GM21825 (cell line): ENCODE measurements around the gene PRKCH.

Experiments used
- ATAC-seq: cut with Tn5 transposase; IDR thresholded peaks from one replicate; pipeline ENCODE4 v1.9.1; 2021; ENCODE audit warnings: mild to moderate bottlenecking, moderate library complexity; ENCODE audit not compliant: unreplicated experiment

The PRKCH gene

GRCh38 chr14:61470261-61470960, 149.0 kb downstream of the PRKCH start:
- ATAC-seq, result no peak

GRCh38 chr14:61470961-61471293, 149.5 kb downstream of the PRKCH start:
- no peak for ATAC-seq

- ATAC-seq, result no peak
Measured at GRCh38 chr14:61471297-61472005, 150.1 kb downstream of the PRKCH start.

DNA sequence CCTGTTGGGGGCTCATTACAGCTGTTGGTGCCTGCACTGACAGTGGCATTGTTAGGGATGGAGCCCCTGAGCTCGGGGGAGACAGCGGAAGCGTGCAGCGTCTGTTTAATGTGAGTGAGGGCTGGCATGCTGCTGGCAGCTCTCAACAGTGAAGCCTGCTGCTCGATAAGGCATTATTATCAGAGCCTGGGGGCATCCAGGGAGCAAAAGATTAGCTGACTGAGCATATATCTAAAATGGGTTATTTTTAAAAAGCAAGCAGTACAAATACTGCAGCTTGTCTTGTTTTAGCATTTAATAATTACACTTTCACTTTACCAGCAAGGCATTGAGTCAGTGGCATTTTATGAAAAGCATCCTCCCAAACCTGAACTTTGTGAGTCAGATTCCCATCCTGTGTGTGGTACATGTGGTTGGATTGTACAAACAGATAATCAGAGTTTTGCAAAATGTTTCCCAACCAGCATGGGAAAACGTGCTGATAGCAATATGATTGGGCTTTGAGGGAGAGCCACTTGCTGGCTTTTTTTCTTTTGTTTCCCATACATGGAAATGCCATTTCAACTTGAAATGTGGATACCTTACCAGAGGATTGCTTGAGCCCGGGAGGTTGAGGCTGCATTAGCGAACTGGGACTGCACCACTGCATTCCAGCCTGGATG, 150.8 kb downstream of the PRKCH start:
- ATAC-seq, result no peak

DNA sequence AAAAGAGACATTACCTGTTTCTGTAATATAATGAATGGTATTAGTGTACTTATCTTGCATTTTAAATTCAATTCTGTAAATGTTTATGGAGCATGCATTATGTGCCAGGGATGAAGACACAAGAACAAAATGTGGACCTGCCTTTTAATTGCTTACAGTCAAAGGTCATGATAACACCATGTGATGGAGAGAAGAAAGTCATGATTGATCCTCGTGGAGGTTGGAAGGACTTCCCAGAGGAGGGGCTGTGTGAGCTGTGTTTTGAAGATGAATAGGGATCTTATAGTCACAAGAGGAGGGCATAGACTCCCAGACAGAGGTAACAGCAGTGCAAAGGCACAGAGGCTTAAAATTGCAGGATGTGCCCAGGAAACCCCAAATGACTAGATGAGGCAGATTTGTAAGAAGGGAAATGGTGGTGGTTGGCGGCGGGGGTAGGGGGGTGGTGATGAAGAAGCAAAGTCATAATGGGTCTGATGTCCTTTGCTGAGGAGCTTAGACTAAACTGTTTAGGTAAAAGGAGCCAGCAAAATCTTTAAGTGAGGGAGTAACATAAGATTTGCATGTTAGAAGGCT, 151.5 kb downstream of the PRKCH start:
- ATAC-seq, result no peak

DNA sequence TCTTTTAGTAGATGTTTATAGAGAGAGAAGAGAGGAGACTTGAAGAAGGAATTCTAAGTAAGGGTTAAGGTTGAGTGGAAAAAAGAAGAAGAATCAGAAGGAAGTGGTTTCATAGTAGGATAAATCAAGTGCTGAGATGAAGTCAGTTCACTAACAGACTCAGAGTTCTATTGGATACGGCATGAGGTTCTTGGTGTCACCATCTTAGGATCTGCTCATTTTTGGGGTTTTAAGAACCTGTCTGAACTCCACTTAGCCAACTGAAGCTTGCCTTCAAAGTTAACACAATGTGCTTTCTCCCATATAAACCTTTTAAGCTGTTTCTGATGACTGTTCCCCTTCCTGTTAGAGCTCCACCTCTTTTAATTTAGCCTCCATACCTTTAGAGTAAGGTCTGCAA, 152.6 kb downstream of the PRKCH start:
- ATAC-seq, result no peak

- ATAC-seq, result no peak
Measured at GRCh38 chr14:61474701-61475100, 153.3 kb downstream of the PRKCH start.

GRCh38 chr14:61475316-61475715, 153.9 kb downstream of the PRKCH start:
- no peak for ATAC-seq

GRCh38 chr14:61476105-61476753, 154.8 kb downstream of the PRKCH start:
- ATAC-seq, result no peak

GRCh38 chr14:61476754-61477410, 155.5 kb downstream of the PRKCH start:
- ATAC-seq, result no peak

GRCh38 chr14:61477712-61478462, 156.5 kb downstream of the PRKCH start:
- ATAC-seq, result no peak

DNA sequence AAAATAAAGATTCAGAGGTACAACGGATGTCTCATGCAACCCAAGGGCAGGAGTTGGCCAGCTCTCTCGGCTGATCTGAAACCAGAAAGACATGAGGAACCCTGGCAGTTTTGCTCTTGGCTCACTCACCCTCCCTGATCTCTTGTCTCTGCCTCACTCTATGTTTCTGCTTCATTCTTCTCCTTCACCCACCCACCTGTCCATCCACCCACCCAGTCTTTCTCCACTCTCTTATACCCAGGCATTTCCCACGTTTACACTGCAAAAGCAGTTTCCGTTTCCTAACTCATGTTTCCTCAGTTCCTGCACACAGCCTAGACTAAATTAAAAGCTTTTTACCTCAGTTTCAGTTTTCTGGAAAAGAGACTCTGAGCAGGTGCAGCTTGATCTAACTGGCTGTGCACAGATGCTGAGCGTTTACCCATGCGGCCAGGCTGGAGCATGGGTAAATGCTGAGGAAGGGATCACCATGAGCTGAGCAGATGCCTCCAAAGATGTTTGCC, 157.6 kb downstream of the PRKCH start:
- peak; percentile 51 for ATAC-seq

GRCh38 chr14:61479746-61480502, 158.5 kb downstream of the PRKCH start:
- ATAC-seq, result no peak

DNA sequence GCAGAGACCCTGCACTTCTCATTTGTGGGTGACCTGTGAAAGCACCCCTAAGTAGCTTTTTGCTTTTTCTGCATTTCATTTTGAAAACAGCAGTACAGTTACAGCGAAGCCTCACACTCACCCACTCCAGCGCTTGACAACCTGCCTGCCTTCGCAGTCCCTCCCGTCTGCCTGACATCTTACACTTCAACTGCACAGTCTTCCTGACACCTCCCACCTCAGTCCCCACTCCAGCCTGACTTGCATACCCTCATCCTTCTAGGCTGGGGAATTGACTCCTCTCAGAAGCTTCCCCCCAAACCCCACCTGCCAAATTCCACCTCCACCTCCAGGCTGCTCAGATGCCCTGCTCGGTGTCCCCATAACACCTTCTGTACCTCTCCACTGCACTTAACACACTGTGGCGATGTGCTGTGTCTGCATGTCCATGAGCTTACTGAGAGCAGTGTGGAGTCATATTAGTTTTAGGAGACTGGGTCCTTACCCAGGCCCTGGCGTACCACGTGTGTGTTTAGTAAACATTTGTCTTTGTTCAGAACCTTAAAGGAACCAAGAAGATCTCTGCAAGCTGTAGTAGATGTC, 159.4 kb downstream of the PRKCH start:
- ATAC-seq, result no peak

GRCh38 chr14:61481701-61482100, 160.3 kb downstream of the PRKCH start:
- ATAC-seq, result no peak

DNA sequence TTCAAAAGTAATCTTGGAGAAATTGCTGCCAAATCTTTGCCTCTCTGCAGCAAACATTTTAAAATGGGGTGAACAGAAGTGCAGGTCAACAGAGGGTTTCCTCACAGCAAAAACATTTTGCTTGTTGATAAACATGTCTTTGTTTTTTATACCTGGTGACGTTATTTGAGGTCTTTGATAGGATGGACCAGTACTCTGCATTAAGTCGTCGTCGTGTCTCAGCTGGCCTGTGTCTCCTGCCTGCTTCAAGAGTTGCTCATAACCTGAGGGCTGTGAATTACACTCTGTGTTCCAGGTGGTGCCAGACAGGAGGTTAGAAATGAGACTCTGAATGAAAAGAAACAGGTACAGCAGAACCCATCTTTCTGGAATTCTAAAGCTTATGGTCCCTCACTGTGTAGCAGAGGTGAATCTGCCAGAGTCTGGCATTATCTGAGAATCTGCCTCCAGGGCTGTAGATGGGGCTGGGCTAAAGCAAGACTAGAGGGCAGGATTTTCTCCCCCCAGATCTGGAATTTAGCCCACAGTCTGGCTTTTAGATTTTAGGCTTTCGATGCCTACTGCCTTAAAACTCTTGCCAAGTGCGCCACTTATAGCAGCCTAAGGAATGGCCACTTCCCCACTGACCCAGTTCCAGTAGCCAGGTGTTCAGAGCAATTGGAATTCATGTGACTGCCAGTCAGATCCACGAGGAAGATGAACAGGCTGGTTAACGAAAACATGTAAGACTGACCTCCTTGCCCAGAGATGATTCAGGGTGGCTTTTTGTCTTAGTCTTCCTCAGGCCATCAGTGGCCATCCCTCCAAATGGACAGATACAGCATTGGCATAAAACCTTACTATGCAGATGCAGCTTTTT, 161.2 kb downstream of the PRKCH start:
- ATAC-seq, result no peak

GRCh38 chr14:61483476-61483875, 162.1 kb downstream of the PRKCH start:
- ATAC-seq, result no peak

- no peak for ATAC-seq
Measured at GRCh38 chr14:61484031-61484430, 162.7 kb downstream of the PRKCH start.
